ENCODE results near the gene MRPL54.

Gene MRPL54

DNA sequence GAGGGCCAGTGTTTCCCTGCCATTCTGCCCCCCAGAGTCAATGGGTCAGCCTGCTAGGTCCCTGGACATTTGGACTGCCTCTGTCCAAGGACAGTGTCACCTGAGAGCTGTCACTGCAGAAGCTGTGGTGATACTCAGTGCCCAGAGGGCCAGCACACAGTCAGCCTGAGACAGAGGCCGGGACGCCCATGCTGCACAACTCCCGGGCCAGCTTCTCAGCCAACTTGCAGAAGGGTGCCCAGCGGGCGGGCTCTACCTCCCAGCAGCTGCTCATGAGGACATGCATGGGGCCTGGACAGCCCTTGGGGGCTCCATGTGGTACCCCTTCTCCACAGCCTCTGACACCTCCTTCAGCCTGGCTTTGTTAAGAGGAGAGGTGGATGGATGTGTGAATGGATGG, 13.3 kb downstream of the MRPL54 start:
- TF ChIP-seq, protein P1, sequence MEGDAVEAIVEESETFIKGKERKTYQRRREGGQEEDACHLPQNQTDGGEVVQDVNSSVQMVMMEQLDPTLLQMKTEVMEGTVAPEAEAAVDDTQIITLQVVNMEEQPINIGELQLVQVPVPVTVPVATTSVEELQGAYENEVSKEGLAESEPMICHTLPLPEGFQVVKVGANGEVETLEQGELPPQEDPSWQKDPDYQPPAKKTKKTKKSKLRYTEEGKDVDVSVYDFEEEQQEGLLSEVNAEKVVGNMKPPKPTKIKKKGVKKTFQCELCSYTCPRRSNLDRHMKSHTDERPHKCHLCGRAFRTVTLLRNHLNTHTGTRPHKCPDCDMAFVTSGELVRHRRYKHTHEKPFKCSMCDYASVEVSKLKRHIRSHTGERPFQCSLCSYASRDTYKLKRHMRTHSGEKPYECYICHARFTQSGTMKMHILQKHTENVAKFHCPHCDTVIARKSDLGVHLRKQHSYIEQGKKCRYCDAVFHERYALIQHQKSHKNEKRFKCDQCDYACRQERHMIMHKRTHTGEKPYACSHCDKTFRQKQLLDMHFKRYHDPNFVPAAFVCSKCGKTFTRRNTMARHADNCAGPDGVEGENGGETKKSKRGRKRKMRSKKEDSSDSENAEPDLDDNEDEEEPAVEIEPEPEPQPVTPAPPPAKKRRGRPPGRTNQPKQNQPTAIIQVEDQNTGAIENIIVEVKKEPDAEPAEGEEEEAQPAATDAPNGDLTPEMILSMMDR (IDR thresholded peaks at IDR 0.05; ENCODE audit: borderline replicate concordance, insufficient read depth, low read depth, low read length): no peak
- no peak overlapping the region for H3K4me3 ChIP-seq (ENCODE audit: low read depth, low read length)

DNA sequence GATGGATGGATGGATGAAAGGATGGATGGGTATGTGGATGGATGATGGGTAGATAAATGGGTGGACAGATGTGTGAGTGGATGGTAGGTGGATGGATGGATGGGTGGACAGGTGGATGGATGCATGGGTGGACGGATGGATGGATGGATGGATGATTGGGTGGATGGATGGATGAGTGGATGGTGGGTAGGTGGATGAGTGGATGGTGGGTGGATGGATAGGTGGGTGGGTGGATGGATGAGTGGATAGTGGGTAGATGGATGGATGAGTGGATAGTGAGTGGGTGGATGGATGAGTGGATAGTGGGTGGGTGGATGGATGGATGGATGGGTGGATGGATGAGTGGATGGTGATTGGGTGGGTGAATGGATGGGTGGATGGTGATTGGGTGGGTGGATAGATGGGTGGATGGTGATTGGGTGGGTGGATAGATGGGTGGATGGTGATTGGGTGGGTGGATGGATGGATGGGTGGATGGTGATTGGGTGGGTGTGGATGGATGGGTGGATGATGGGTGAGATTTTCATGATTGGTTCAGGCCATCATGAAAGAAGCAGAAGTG, 14.1 kb downstream of the MRPL54 start:
- TF ChIP-seq, protein P1 (IDR thresholded peaks at IDR 0.05; ENCODE audit: borderline replicate concordance, insufficient read depth, low read depth, low read length): no peak
- no peak overlapping the region for H3K4me3 ChIP-seq (ENCODE audit: low read depth, low read length)

DNA sequence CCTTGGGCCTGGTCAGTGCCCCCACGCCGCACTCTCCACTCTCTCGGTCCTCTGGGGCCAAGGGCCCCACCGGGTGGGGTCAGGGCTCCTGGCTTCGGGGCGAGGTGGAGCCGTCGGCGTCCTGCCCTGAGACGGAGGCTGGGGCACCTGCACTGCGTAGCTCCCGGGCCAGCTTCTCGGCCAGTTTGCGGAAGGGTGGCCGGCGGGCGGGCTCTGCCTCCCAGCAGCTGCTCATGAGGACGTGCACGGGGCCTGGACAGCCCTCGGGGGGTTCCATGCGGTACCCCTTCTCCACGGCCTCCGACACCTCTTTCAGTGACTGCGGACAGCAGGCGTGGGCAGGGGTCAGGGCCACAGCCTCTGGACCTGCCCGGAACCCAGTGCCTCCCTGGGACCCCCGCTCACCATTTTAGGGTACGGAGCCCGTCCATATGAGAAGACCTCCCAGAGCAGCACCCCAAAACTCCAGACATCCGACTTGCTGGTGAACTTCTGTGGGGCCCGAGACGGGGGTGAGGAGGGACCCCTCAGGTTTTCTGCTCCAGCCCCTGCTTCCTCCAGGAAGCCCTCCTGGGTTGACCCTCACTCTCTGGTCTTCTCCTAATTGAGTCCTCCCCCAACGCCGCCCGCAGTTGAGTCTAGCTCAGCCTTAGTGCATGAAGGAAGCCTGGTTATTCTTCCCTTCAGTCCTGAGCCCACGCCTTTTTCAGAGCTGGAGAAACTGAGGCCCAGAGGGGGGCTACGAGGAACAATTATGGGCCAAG, 15.8 kb downstream of the MRPL54 start:
- TF ChIP-seq, protein P1 (IDR thresholded peaks at IDR 0.05; ENCODE audit: borderline replicate concordance, insufficient read depth, low read depth, low read length): no peak
- no peak overlapping the region for H3K4me3 ChIP-seq (ENCODE audit: low read depth, low read length)

DNA sequence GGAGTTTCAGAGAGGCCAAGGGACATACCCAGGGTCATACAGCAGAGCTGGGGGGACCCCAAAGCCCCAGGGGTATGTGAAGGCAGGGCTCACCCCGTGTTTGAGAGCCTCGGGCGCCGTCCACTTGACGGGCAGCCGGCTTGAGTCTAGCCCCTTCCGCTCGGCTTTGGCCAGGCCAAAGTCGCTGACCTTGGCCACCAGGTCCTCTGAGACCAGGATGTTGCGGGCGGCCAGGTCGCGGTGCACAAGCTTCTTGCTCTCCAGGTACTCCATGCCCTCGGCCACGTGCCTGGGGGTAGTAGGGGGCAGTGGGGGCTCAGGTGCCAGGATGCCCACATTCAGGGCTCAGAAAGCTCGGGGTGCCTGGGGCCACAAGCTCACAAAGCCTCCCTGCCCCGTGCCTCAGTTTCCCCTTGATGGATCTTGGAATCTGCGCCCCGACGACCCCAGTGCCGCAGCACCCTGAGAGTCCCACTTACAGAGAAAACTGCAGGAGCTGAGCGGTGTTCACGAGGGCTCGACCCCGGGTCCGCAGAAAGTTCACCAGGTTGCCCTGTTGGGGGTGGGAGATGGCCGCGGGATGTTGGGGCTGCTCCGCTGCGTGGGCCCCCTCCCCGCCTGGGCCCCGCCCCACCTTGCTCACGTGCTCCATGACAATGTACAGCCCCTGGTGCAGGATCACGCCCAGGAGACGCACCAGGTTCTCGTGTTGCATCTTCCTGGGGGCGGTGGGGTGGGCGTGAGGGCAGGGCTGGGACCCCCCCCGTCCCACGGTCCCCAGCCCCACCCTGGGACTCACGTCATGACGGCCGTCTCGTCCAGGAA, 16.6 kb downstream of the MRPL54 start:
- no peak overlapping the region for H3K4me3 ChIP-seq (ENCODE audit: low read depth, low read length)
- TF ChIP-seq, protein P1 (IDR thresholded peaks at IDR 0.05; ENCODE audit: borderline replicate concordance, insufficient read depth, low read depth, low read length): no peak

DNA sequence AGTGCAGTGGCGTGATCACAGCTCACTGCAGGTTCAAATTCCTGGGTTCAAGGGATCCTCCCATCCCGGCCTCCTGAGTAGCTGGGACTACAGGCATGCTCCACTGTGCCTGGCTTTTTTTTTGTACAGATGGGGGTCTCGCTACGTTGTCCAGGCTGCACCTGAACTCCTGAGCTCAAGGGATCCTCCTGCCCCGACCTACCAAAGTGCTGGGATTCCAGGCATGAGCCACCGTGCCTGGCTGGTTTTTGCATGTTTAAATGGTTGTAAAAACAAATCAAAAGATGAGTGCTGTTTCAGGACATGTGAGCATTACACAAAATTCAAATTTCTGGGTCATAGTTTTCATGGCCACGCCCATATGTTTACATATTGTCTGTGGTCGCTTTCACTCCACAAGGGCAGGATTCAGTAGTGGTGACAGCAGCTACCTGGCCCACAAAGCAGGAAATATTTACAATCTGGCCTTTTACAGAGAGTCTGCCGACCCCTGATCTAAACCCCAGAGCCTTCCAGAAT, 18.4 kb downstream of the MRPL54 start:
- TF ChIP-seq, protein P1 (IDR thresholded peaks at IDR 0.05; ENCODE audit: borderline replicate concordance, insufficient read depth, low read depth, low read length): no peak
- H3K4me3 ChIP-seq (ENCODE audit: low read depth, low read length): no peak overlapping the region

DNA sequence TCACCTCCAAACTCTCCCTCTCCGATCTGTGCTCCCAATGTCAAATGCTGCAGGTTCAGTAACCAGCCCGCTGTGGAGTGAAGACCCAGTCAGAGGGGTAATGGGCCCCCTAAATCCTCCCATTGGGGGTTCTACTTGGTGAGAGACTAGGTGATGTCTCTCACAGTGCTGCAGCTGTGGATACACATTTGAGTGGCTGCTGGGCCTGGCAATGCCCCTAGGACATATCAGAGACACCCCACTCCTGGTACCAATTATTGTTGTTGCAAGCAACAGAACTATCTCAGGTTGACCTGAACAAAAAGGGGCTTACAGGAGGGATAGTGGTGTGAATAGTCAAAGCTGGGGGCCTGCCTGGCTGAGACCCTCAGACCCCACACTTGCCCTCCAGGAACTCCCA, 19.1 kb downstream of the MRPL54 start:
- TF ChIP-seq, protein P1 (IDR thresholded peaks at IDR 0.05; ENCODE audit: borderline replicate concordance, insufficient read depth, low read depth, low read length): no peak
- H3K4me3 ChIP-seq (ENCODE audit: low read depth, low read length): no peak overlapping the region
